HepG2 (cell line): ENCODE data around the gene SHFL. TPM values are rescaled to one million over a fixed set of nuclear protein-coding genes. Genes with fewer than 3 reads are reported as not detected.
A peak's percentile ranks its signal among the peaks of the same experiment; 100 is the strongest.

Experiments
- ATAC-seq: fragments of 200-7000 bp; cut with Tn5 transposase; 3 replicates; pipeline ENCODE4 v1.9.1; 2020; ENCODE audit warnings: mild to moderate bottlenecking, moderate library complexity
- BruUV-seq: library from RNA; stranded (reverse); fragments of 400-500 nt; replicated peaks from 2 replicates; lab custom pipeline; 2021; lab: Mats Ljungman, UMichigan
- CTCF ChIA-PET: fragments of 300-600 bp; formaldehyde crosslinking; extraction: SDS; loops from one replicate; lab custom pipeline; 2021; ENCODE audit warnings: low total read pairs, inconsistent platforms, low intra/inter-chr PET ratio; lab: Yijun Ruan, JAX
- POLR2A ChIA-PET: fragments of 350-600 bp; sonication (Branson Sonifier 250); formaldehyde crosslinking; loops from one replicate; lab custom pipeline; 2020; ENCODE audit warnings: antibody characterized with exemption, inconsistent platforms; lab: Yijun Ruan, JAX
- DNase-seq: peaks from one replicate; pipeline ENCODE4 v3.0.0-alpha.2; 2015; ENCODE audit warnings: low spot score
- FAIRE-seq: peaks from 3 replicates; lab custom pipeline; 2011; peaks lifted over from hg19 to GRCh38; lab: Jason Lieb, UNC
- H2AFZ ChIP-seq: one replicate; pipeline ENCODE4 v1.6.1; 2011; ENCODE audit warnings: low read length, inconsistent platforms
- H3K27ac ChIP-seq: fragments of 300-600 bp; 3 replicates; pipeline ENCODE4 v1.8.0; 2011; ENCODE audit warnings: mixed run types, mild to moderate bottlenecking, mixed read lengths, low read length, inconsistent platforms; ENCODE audit not compliant: insufficient read depth; ENCODE audit errors: extremely low read length
- H3K27me3 ChIP-seq, 2 experiments: fragments of 200-600 bp in 1 of 2; 2 replicates in 1 of 2; 3 replicates in 1 of 2; pipeline versions ENCODE4 v1.6.0 to v1.8.0; 2011; ENCODE audit warnings: low read length in 2 of 2, mild to moderate bottlenecking in 2 of 2, moderate library complexity in 2 of 2, inconsistent platforms in 1 of 2; ENCODE audit not compliant: insufficient read depth in 2 of 2, control insufficient read depth in 1 of 2
- H3K36me3 ChIP-seq, 2 experiments: fragments of 200-600 bp in 1 of 2; replicated peaks in 1 of 2; 2 replicates in 1 of 2; 3 replicates in 1 of 2; pipeline versions ENCODE4 v1.5.1 to v1.8.0; 2011; ENCODE audit warnings: low read length in 2 of 2, inconsistent platforms in 1 of 2; ENCODE audit not compliant: insufficient read depth in 2 of 2, control insufficient read depth in 1 of 2
- H3K4me1 ChIP-seq: 2 replicates; pipeline ENCODE4 v1.5.1; 2012; ENCODE audit warnings: low read length, inconsistent platforms; ENCODE audit not compliant: insufficient read depth
- H3K4me2 ChIP-seq: 2 replicates; pipeline ENCODE4 v1.6.0; 2011; ENCODE audit warnings: low read depth, low read length, inconsistent platforms
- H3K4me3 ChIP-seq, 3 experiments: fragments of 200-600 bp in 1 of 3; sonication (generic), shearing (Covaris generic) in 1 of 3; replicated peaks in 1 of 3; 2 replicates each; pipeline ENCODE4 v1.5.1; 2011 to 2016; ENCODE audit warnings: low read length in 3 of 3, inconsistent platforms in 2 of 3, low read depth in 2 of 3, mild to moderate bottlenecking in 2 of 3, control low read depth in 1 of 3, mixed read lengths in 1 of 3; ENCODE audit not compliant: insufficient read depth in 1 of 3
- H3K79me2 ChIP-seq: one replicate; pipeline ENCODE4 v1.6.1; 2011; ENCODE audit warnings: low read length, inconsistent platforms; ENCODE audit not compliant: insufficient read depth
- H3K9ac ChIP-seq: 2 replicates; pipeline ENCODE4 v1.6.0; 2011; ENCODE audit warnings: mild to moderate bottlenecking, low read depth, low read length, inconsistent platforms; ENCODE audit not compliant: insufficient read depth
- H3K9me3 ChIP-seq: 2 replicates; pipeline ENCODE4 v1.5.1; 2012; ENCODE audit warnings: mild to moderate bottlenecking, low read length
- H4K20me1 ChIP-seq: 2 replicates; pipeline ENCODE4 v1.6.0; 2011; ENCODE audit warnings: inconsistent platforms, mild to moderate bottlenecking, low read length, moderate library complexity; ENCODE audit not compliant: insufficient read depth
- ARNTL ChIP-seq: sonication (generic); formaldehyde crosslinking; IDR thresholded peaks from 2 replicates; pipeline ENCODE4 v1.4.0; 2020; ENCODE audit warnings: mild to moderate bottlenecking, missing genetic modification reagents
- HDAC1 ChIP-seq: sonication (generic); formaldehyde crosslinking; IDR thresholded peaks from 2 replicates; pipeline ENCODE4 v1.5.1; 2020; ENCODE audit warnings: mild to moderate bottlenecking, missing genetic modification reagents
- HNRNPL ChIP-seq: fragments of 200-400 bp; formaldehyde crosslinking; IDR thresholded peaks from 2 replicates; pipeline ENCODE4 v1.6.1; 2017; ENCODE audit warnings: mild to moderate bottlenecking, low read depth, low read length
- NCOR1 ChIP-seq: fragments of 200-600 bp; sonication (generic); IDR thresholded peaks from 2 replicates; pipeline ENCODE4 v1.7.0; 2017; ENCODE audit warnings: antibody characterized with exemption, low read length, borderline replicate concordance
- PBX3 ChIP-seq: sonication (generic); formaldehyde crosslinking; IDR thresholded peaks from 2 replicates; pipeline ENCODE4 v1.8.1; 2023; ENCODE audit warnings: missing genetic modification reagents, inconsistent platforms, borderline replicate concordance
- STAT6 ChIP-seq: sonication (generic); formaldehyde crosslinking; IDR thresholded peaks from 2 replicates; pipeline ENCODE4 v1.4.0; 2020; ENCODE audit warnings: missing genetic modification reagents, mild to moderate bottlenecking, borderline replicate concordance
- TAF15 ChIP-seq: fragments of 200-400 bp; formaldehyde crosslinking; IDR thresholded peaks from one replicate; pipeline ENCODE4 v1.6.1; 2018; ENCODE audit warnings: mild to moderate bottlenecking, low read depth, low read length; ENCODE audit not compliant: poor library complexity, severe bottlenecking
- ZNF121 ChIP-seq: sonication (generic); formaldehyde crosslinking; IDR thresholded peaks from 2 replicates; pipeline ENCODE4 v1.5.0; 2020; ENCODE audit warnings: mild to moderate bottlenecking, missing genetic modification reagents
- ZNF430 ChIP-seq: sonication (generic); formaldehyde crosslinking; IDR thresholded peaks from 2 replicates; pipeline ENCODE4 v1.9.0; 2021; ENCODE audit warnings: mild to moderate bottlenecking, missing genetic modification reagents
- ZNF468 ChIP-seq: sonication (generic); formaldehyde crosslinking; IDR thresholded peaks from 2 replicates; pipeline ENCODE4 v1.8.0; 2022; ENCODE audit warnings: mild to moderate bottlenecking, moderate library complexity, missing genetic modification reagents
- ZNF781 ChIP-seq: sonication (generic); formaldehyde crosslinking; IDR thresholded peaks from 2 replicates; pipeline ENCODE4 v1.5.1; 2020; ENCODE audit warnings: borderline replicate concordance, mild to moderate bottlenecking, missing genetic modification reagents; ENCODE audit errors: not compliant biosample characterization
- ZNF891 ChIP-seq: sonication (generic); formaldehyde crosslinking; IDR thresholded peaks from 2 replicates; pipeline ENCODE4 v1.5.0; 2020; ENCODE audit warnings: mild to moderate bottlenecking, missing genetic modification reagents
- ZSCAN31 ChIP-seq: sonication (generic); formaldehyde crosslinking; IDR thresholded peaks from 2 replicates; pipeline ENCODE4 v1.5.0; 2020; ENCODE audit warnings: low read depth, mild to moderate bottlenecking, missing genetic modification reagents
- WGBS: methylation state at CpG from one replicate; pipeline ENCODE4 v1.1.6; 2017; ENCODE audit warnings: low lambda C conversion rate; 5-methylcytosine and 5-hydroxymethylcytosine counted together
- in situ Hi-C: cut with HindIII; loops from 2 replicates; pipeline ENCODE4 v1.10.0; 2017; ENCODE audit warnings: low pct_unique_long_range_greater_than_20kb; ENCODE audit not compliant: extremely low pct_ligation_motif_present
- intact Hi-C: fragments of 100-400 bp; cut with micrococcal nuclease; formaldehyde crosslinking; loops from one replicate; pipeline ENCODE4 v1.10.0; 2022; ENCODE audit not compliant: unreplicated experiment
- polyA plus RNA-seq, 8 experiments: library from polyadenylated mRNA; depleted of rRNA in 3 of 8; stranded (reverse) in 7 of 8; unstranded in 1 of 8; fragments of >200 nt; fragmentation: Illumina TruSeq in 4 of 8; extraction: Trizol in 4 of 8; gene quantifications; 2 replicates each; pipeline versions ENCODE4 v1.2.1 to v1.2.3, GENCODE V29; 2011 to 2016; ENCODE audit warnings: low read depth in 4 of 8, missing spikeins in 1 of 8, mixed read lengths in 1 of 8; ENCODE audit not compliant: insufficient read depth in 1 of 8
- total RNA-seq, 5 experiments: library from RNA; depleted of rRNA; stranded (reverse); fragments of >200 nt; fragmentation: Illumina TruSeq; extraction: Trizol; gene quantifications; 2 replicates each; pipeline ENCODE4 v1.2.3, GENCODE V29; 2016; ENCODE audit warnings: low read depth in 1 of 5
- TF ChIP-seq, protein P1 (sequence below): sonication (generic); formaldehyde crosslinking; IDR thresholded peaks from 2 replicates; pipeline ENCODE4 v1.4.0; 2020; ENCODE audit warnings: mild to moderate bottlenecking, low read depth, missing genetic modification reagents
- TF ChIP-seq, protein P2 (sequence below): sonication (generic); formaldehyde crosslinking; IDR thresholded peaks from 2 replicates; pipeline ENCODE4 v1.4.0; 2020; ENCODE audit warnings: missing genetic modification reagents, borderline replicate concordance

Gene SHFL
- total and polyA plus RNA-seq, 2 of the 13 experiments (the other 11 are each of a cell fraction or from before 2014, with no cell fraction given), result 12.3 to 36.4 TPM

DNA sequence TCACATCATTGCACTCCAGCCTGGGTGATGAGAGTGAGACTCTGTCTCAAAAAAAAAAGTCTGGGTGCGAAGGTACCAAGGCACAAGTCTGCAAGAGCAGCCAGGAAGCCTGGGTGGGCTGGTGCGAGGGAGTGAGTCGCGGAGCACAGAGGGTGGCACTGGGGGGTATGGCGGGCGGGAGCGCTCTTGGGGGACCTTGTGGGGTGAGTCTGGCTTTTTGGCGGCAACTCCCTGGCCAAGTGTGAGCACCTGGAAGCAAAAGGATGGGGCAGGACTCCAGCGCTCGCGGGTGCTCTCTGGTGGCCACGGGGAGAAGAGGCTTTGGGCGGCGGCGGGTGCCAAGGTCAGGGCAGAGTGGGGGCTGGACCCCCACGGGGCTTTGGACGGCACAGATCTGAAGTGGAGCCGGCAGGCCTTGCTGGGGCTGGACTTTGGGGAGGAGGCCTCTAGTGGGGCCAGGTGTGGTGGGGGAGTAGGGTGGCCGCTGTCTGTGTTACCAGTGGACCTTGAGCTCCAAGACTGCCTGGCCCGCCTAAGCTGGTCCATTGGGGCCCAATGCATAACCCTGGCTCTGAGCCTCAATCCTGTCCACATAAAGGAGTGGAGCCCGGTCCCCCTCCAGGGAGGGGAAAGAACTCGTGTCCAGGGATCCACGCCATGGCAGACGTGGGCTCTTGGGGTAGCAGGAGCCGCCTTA lies 26.9 kb downstream of the SHFL start (continued):
- TF ChIP-seq PBX3 (CRISPR knock-in tag), result no peak
- TF ChIP-seq, protein P1, sequence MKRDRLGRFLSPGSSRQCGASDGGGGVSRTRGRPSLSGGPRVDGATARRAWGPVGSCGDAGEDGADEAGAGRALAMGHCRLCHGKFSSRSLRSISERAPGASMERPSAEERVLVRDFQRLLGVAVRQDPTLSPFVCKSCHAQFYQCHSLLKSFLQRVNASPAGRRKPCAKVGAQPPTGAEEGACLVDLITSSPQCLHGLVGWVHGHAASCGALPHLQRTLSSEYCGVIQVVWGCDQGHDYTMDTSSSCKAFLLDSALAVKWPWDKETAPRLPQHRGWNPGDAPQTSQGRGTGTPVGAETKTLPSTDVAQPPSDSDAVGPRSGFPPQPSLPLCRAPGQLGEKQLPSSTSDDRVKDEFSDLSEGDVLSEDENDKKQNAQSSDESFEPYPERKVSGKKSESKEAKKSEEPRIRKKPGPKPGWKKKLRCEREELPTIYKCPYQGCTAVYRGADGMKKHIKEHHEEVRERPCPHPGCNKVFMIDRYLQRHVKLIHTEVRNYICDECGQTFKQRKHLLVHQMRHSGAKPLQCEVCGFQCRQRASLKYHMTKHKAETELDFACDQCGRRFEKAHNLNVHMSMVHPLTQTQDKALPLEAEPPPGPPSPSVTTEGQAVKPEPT, result no peak
- peak; percentile 57 for TF ChIP-seq HNRNPL
- TF ChIP-seq HDAC1 (CRISPR knock-in tag), result no peak
- TF ChIP-seq ZNF121 (CRISPR knock-in tag), result peak; percentile 90
- TF ChIP-seq ZNF891 (CRISPR knock-in tag), result no peak
- no peak for TF ChIP-seq ZNF781 (CRISPR knock-in tag)
- no peak; the same call in 1 of the 2 replicates for TF ChIP-seq ZNF430

DNA sequence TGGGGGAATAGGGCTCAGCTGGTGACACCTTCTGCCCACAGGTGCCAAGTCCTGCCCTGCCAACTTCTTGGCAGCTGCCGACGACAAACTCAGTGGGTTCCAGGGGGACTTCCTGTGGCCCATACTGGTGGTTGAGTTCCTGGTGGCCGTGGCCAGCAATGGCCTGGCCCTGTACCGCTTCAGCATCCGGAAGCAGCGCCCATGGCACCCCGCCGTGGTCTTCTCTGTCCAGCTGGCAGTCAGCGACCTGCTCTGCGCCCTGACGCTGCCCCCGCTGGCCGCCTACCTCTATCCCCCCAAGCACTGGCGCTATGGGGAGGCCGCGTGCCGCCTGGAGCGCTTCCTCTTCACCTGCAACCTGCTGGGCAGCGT lies 27.5 kb downstream of the SHFL start:
- peak overlapping the region; percentile 39 for H3K27ac ChIP-seq
- peaks cover 36 to 61% of the 10 kb centered on the region in 2 experiments for H3K36me3 ChIP-seq
- peak; percentile 7 for ATAC-seq
- BruUV-seq, result no TSS peak
- intact Hi-C loops (no loop called here), in situ Hi-C loops (no loop called here)
- no peak overlapping the region for H2AFZ ChIP-seq
- peaks cover 4% of the 10 kb centered on the region for H3K79me2 ChIP-seq
- H3K4me1 ChIP-seq, result peaks cover 21% of the 10 kb centered on the region
- DNase-seq, result no peak
- WGBS, result 95% methylated on average over 12 of the region's 19 CpGs
- no peak overlapping the region for H3K4me3 ChIP-seq
- H3K27me3 ChIP-seq, result no peaks in the 10 kb centered on the region
- no peak for FAIRE-seq
- no peak overlapping the region for H3K4me2 ChIP-seq
- no peak overlapping the region for H3K9ac ChIP-seq
- H3K9me3 ChIP-seq, result no peaks in the 10 kb centered on the region
- H4K20me1 ChIP-seq, result peaks cover 13% of the 10 kb centered on the region; the same call in 1 of the 2 replicates
- POLR2A ChIA-PET, result interaction anchor here (0.9 to 1.5 kb wide), 3 partner anchors 15 to 144 kb away, joined by 3 to 5 read pairs (median 3); no protein-coding TSS in a partner anchor
- CTCF ChIA-PET, result no interaction called here
- TF ChIP-seq ZSCAN31, result no peak
- TF ChIP-seq ZNF468 (CRISPR knock-in tag), result no peak
- no peak for TF ChIP-seq ARNTL (CRISPR knock-in tag)
- no peak for TF ChIP-seq NCOR1
- no peak for TF ChIP-seq TAF15
- TF ChIP-seq, protein P2, sequence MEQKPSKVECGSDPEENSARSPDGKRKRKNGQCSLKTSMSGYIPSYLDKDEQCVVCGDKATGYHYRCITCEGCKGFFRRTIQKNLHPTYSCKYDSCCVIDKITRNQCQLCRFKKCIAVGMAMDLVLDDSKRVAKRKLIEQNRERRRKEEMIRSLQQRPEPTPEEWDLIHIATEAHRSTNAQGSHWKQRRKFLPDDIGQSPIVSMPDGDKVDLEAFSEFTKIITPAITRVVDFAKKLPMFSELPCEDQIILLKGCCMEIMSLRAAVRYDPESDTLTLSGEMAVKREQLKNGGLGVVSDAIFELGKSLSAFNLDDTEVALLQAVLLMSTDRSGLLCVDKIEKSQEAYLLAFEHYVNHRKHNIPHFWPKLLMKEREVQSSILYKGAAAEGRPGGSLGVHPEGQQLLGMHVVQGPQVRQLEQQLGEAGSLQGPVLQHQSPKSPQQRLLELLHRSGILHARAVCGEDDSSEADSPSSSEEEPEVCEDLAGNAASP (CRISPR knock-in tag), result no peak
- no peak for TF ChIP-seq STAT6
